AG04449 (cell line): ENCODE data around the gene DEFB124.

ENCODE experiments used
- CTCF ChIA-PET: fragments of 350-600 bp; formaldehyde crosslinking; extraction: SDS; loops from one replicate; lab custom pipeline; 2021; ENCODE audit warnings: antibody characterized with exemption; lab: Yijun Ruan, JAX
- POLR2A ChIA-PET: fragments of 400-600, 350-600 bp; formaldehyde crosslinking; extraction: SDS; loops from one replicate; lab custom pipeline; 2020; ENCODE audit warnings: antibody characterized with exemption, inconsistent platforms; lab: Yijun Ruan, JAX
- DNase-seq: peaks from one replicate; pipeline ENCODE4 v3.0.0-alpha.2; 2010; ENCODE audit warnings: low read depth, low spot score
- H3K4me3 ChIP-seq: 2 replicates; pipeline ENCODE4 v1.5.1; 2011; ENCODE audit warnings: low read depth, mild to moderate bottlenecking, control low read depth, low read length
- TF ChIP-seq, protein P1 (sequence below): IDR thresholded peaks from one replicate; pipeline ENCODE4 v1.5.1; 2011; ENCODE audit warnings: mild to moderate bottlenecking, moderate library complexity, low read length, control low read depth, inconsistent platforms; ENCODE audit not compliant: insufficient read depth; ENCODE audit errors: missing control alignments

DEFB124 gene

DNA sequence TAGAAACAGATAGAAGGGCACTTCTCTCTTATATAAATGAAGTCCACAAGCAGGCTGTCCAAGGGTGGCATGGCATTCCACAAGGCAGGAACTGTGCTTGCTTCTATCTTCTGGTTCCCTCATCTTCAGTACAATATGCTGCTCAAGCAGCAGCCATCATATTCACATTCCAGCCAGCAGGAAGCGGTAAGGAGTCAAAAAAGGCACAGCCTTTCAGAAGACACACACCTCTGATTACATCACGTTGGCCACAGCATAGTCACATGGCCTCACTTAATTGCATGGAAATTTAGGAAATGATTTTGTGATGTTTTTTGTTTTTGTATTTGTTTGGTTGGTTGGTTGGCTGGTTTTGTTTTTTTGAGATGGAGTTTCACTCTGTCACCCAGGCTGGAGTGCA lies 19.2 kb upstream of the DEFB124 start:
- H3K4me3 ChIP-seq, result no peak overlapping the region
- POLR2A ChIA-PET, result no interaction called here
- no peak for DNase-seq
- CTCF ChIA-PET, result interaction anchor here (0.8 to 1.3 kb wide), 3 partner anchors 8 to 20 kb away, joined by 3 to 5 read pairs (median 5); partner anchors contain the start of gene HM13
- TF ChIP-seq, protein P1, sequence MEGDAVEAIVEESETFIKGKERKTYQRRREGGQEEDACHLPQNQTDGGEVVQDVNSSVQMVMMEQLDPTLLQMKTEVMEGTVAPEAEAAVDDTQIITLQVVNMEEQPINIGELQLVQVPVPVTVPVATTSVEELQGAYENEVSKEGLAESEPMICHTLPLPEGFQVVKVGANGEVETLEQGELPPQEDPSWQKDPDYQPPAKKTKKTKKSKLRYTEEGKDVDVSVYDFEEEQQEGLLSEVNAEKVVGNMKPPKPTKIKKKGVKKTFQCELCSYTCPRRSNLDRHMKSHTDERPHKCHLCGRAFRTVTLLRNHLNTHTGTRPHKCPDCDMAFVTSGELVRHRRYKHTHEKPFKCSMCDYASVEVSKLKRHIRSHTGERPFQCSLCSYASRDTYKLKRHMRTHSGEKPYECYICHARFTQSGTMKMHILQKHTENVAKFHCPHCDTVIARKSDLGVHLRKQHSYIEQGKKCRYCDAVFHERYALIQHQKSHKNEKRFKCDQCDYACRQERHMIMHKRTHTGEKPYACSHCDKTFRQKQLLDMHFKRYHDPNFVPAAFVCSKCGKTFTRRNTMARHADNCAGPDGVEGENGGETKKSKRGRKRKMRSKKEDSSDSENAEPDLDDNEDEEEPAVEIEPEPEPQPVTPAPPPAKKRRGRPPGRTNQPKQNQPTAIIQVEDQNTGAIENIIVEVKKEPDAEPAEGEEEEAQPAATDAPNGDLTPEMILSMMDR, result peak; percentile 38

DNA sequence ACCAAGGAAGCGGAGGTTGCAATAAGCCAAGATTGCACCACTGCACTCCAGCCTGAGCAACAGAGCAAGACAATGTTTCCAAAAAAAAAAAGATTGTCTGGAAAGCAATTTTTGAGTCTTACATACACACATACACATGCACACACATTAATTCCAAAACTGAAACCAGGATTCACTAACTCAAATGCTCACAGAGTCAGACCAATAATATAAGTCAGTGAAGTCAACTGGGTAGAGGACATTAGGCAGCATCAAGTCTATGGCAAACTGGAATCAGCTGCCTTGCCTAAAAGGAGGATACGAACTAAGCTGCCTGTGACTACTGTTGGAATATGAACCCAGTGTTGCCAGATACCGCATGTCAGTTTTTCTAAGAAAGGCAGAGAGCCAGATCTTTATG lies 15.8 kb upstream of the DEFB124 start:
- H3K4me3 ChIP-seq, result no peak overlapping the region
- ChIA-PET POLR2A (no interaction called here), CTCF (interaction anchor here (7.7 kb wide), 1 partner anchor 11 kb away, joined by 78 read pairs; no protein-coding TSS in a partner anchor)
- DNase-seq, result no peak
- TF ChIP-seq, protein P1, result no peak

GRCh38 chr20:31489152-31489551 lies 14.2 kb upstream of the DEFB124 start:
- POLR2A ChIA-PET, result no interaction called here

GRCh38 chr20:31488115-31488514 lies 13.2 kb upstream of the DEFB124 start:
- ChIA-PET CTCF (interaction anchor here (1.0 to 7.7 kb wide), 5 partner anchors 14 to 74 kb away, joined by 3 to 78 read pairs (median 9); partner anchors contain the start of gene HM13), POLR2A (no interaction called here)
- DNase-seq, result no peak
- TF ChIP-seq, protein P1, result no peak
- no peak overlapping the region for H3K4me3 ChIP-seq

More at GRCh38 chr20:31489152-31489551, 14.2 kb upstream of the DEFB124 start:
- no peak for DNase-seq
- CTCF ChIA-PET, result interaction anchor here (1.5 to 7.7 kb wide), 3 partner anchors 13 to 73 kb away, joined by 3 to 78 read pairs (median 9); no protein-coding TSS in a partner anchor
- no peak overlapping the region for H3K4me3 ChIP-seq
- TF ChIP-seq, protein P1, result no peak

- ChIA-PET POLR2A (no interaction called here), CTCF (interaction anchor here (1.0 to 7.7 kb wide), 5 partner anchors 9 to 28 kb away, joined by 3 to 78 read pairs (median 9); partner anchors contain the start of gene HM13)
- DNase-seq, result no peak
- TF ChIP-seq, protein P1, result no peak
- H3K4me3 ChIP-seq, result peak overlapping the region; percentile 30; the same call in 1 of the 2 replicates
These were observed 10.8 kb upstream of the DEFB124 start for GRCh38 chr20:31485450-31486339.

DNA sequence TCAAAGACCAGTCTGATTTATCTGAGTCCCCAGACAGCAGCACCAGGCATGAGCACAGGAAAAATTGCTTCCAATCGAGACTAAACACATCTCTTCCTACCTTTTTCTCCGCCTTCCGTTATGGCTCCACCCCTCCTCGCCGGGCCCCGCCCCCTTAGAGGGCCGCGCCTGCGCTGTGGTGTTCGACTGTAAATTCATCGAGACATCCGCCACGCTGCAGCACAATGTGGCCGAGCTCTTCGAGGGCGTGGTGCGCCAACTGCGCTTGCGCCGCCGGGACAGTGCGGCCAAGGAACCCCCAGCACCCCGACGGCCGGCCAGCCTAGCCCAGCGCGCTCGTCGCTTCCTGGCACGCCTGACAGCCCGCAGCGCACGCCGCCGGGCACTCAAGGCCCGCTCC lies 9.1 kb upstream of the DEFB124 start:
- DNase-seq, result no peak
- H3K4me3 ChIP-seq, result no peak overlapping the region
- TF ChIP-seq, protein P1, result no peak
- ChIA-PET POLR2A (no interaction called here), CTCF (interaction anchor here (0.7 to 1.9 kb wide), 4 partner anchors 19 to 129 kb away, joined by 3 to 11 read pairs (median 4); no protein-coding TSS in a partner anchor)
